Measurements from ENCODE around the gene JSRP1.

DNA sequence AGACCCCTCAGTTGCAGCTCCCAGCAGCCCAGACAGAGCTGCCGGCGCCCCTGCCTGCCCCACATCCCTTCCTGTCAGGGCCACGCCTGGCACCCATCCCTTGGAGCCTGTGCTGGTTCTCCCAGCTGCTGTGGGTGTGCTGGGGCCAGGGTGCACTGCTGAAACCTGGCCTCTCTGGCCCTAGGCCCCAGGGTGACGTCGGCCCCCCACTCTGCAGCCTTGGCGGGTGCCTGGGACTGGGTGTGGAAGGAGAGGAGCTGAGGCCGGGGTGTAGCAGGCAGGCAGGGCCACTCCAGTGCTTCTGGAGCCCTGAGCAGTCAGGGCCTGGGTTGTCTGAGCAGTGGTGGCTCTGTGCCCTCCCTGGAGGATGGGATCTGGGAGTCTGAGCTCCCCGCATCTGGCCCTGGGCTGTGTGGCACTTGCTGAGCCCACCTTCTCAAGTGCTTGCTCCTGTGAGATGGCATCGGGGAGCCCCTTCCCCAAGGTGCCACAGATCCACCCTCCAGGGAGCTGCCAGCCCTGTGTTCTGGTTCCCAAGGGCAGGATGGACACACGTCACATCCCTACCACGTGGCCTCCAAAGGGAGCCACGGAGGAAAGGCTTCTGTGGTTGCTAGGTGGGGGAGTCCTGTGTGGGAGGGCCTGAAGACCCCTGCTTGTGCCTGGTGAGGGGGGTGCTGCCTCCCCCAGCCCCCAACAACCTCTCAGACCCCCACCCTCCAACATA is 25.2 kb downstream of the JSRP1 start:
- TF ChIP-seq EZH2 (IDR thresholded peaks at IDR 0.05; ENCODE audit: borderline replicate concordance, low read length) (no peak), CTCF (conservative IDR thresholded peaks at IDR 0.05 in 1 of 2, IDR thresholded peaks at IDR 0.05 in 1 of 2; ENCODE audit: extremely low read depth in 1 of 2, insufficient read depth in 1 of 2, low read depth in 1 of 2, low read length in 2 of 2) (no peak)
